ENCODE measurements around the gene PPIF.

The PPIF gene

DNA sequence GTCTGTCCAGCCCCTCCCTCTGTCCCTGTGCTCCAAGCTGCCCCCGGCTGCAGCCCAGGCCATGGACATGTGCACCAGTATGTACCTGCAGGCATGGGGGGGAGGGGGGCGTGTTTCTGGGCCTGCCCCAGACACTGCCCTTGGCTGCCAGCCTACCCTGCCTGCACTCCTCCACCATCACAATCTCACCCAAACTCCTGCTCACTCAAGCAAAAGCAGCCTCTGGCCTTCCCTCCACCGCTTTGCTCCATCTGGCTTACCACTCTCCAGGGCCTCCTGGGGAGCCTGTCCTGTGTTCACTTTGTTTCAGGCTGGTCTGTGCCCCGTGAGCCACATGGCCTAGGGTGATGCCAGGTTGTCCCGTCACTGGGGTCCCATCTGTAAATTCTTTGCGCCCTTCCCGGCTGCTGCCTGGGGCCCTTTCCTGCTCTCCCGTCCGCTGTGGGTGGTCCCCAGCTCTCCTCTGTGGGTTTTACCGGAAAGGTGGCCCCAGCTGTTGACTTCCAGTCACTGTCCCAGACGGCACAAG is 33.3 kb upstream of the PPIF start:
- DNase-seq (ENCODE audit: low read depth in 3 of 3): no peak

DNA sequence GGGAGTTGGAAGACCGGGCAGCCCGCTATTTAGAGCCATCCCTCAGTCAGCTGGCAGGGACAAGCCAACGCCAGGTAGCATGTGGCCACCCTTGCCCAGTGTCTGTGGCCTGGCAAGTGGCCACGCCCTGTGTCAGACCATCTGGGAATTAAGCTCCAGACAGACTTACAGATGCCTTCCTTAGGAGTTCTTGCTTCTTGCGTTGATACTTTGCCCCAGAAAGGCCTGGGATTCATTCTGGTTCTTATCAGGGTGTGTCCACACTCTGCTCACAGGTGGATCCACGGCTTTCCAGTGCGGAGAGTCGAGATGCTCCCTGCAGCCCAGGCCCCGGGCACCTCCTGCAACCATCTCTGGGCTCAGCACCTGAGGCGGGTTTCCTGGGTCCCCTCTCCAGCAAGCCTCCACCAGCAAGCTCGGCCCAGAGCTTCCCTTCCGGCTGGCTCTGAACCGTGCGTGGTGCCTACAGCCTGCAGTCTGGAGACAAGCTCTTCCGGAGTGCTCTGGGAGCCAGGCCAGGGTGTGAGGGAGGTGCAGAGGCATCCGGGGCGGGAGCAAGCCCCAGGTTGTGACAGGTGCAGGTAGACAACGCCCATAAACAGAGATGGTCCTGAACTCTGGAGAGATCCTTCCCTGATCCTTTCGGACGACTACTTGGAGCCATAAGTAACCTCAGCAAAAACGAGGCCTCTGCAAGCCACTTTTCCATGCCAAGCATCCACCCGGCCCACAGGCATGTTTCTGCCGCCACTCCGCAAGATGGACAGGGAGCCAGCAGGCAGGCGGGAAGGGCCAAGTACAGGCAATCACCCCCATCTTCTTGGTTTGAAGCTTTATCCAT is 32.3 kb upstream of the PPIF start:
- no peak for DNase-seq (ENCODE audit: low read depth in 3 of 3)

DNA sequence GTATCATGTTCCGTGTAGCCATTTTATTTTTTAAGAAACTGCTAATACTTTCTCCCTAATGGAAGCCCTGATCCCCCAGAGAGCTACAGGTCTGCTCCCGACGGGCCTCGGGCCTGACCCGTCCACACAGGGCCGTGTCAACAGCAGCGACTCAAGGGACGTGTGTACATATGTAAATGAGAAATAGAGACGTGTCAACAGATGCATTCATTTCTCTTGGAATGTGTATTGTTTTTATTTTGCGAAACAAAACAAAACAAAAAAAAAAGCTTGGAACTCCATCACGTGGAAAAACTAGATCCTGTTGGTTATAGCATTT is 31.7 kb upstream of the PPIF start:
- DNase-seq (ENCODE audit: low read depth in 3 of 3): no peak

DNA sequence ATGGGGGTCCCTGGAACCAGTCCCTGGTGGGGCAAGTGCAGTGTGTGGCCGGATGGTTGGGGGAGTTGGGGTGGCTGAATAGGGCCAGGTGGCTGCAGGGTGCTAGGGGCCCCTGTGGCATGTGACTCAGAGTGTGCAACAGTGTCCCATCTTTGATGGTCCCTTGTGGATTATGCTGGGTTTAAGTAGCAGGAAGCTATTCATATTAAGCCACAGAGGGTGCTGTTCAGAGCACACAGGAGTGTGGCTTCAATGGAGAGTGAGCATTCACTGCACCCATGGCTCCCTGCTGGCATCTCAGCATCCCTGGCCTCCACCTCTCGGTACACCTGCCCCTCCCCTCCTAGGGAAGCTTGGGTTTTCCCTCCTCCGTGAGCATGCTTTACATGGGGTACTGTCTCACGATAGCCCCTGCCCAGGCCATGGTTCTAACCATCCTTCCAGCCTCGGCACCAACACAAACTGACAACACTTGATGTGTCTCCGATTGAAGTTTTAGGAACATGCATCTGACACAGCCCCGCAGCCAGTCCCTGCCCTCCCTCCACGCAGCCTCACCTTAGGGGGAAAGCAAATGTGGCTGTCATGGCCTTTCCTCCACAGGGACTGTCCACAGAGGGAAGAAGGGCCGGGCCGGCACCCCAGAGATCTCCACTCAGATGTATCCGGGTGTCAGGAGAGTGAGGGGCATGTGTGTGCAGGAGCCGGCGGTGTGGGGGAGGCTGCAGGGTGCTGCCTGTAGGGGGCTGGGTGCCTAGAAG is 30.4 kb upstream of the PPIF start:
- no peak for DNase-seq (ENCODE audit: low read depth in 3 of 3)

DNA sequence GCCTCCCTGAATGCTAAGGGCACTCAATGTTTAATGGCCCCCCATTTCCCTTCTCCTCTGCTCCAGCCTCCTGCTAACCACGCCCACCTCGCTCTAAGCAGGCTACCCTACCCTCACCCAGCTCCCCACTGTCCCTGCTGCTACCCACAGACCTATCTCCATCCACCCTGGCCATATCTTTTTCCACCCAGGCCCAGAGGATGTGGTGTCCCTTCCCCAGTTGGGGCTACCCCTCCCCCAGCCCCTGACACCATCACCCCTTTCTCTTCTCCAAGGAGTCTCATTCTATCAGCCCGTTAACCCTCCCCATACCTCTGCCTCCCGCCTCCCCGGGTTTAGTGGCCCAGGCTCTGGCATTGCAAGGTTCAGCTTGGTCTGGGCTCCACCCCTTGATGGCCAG is 28.9 kb upstream of the PPIF start:
- DNase-seq (ENCODE audit: low read depth in 3 of 3): no peak

DNA sequence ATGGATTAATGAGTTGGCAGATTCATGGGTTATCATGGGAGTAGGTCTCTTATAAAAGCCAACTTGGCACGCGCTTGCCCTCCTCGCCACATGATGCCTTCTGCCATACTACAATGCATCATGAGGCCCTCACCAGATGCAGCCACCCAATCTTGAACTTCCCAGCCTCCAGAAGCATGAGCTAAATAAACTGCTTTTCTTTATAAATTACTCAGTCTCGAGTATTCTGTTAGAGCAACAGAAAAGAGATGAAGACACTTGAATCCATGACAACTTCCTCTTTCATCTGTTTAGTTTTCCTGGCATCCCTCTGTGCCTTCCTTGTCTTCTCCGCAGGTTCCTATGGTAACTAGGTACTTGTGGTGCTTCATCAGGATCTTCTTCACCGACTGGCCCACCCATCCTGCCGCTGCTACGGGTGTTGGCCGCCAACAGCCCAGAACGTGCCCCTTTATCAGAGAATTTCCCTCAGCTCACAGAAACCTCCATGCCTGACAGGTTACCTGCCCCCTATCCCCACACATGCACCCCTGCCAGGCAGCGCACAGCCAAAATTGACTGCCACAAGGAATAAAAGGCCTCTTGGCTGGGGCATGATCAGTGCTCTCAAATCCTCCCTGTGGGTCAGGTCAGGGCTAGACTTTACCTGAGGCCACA is 28.0 kb upstream of the PPIF start:
- DNase-seq (ENCODE audit: low read depth in 3 of 3): no peak

DNA sequence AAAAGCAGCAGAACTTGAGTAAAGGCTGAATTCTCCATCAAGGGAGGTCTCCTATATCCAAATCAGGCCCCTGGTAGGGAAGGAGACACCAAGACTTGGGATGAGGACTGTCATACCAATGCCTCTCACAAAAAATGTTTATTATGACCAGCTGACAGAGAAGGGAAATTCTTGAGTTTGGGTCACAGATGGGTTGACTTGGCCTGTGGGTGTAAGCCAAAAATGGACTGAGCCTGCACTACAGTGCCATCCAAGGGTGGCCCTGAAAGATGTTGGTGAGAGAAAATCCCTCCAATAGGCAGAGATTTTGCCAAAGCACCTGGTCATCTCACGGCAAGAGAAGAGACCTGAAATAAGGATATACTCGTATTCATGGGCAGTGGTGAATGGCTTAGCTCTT is 27.0 kb upstream of the PPIF start:
- no peak for DNase-seq (ENCODE audit: low read depth in 3 of 3)

DNA sequence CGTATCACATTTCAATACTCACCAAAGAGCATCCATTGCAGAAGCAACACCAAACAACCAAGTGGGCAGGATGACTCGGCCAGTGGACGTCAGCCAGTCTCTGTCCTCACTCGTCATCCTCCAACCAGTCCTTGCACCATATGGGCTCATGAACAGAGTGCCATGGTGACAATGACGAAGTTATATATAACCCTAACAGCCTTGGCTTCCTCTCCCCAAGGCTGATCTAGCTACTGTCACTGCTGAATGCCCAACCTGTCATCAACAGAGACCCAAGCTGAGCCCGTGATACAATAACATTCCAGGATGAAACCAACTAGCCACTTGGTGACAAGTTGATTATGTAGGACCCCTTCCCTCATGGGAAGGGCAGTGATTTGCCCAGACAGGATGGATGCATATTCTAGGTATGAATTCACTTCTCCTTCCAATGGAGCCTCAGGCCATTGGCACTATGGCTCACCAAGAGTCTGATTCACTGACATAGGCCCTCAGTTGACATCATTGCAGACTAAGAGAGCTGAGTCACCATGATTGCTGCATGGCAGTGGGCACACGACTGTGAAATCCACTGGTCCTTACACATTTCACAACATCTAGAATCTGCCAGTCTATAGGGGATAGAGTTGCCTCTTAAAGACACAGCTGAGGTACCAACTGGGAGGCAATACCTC is 26.3 kb upstream of the PPIF start:
- DNase-seq (ENCODE audit: low read depth in 3 of 3): peak in 1 of 3 experiments; percentile 24

DNA sequence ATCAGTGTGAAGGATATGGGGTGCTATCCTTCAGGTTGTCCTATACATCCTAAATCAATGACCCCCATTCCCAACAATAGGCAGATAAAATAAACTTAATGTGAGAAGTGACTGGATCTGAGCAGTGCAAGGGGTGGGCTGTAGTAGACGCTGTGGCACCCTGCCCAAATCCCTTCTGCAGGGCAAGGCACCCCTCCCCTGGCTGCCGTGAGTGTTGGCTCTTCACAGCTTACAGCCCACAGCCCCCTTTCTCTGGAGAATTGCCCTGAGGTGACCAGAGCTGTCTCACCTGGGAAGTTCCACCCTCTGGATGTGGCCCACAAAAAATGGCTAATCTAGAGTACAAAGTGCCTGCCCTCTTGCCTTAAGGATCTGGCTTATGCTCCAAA is 25.8 kb upstream of the PPIF start:
- DNase-seq (ENCODE audit: low read depth in 3 of 3): no peak

DNA sequence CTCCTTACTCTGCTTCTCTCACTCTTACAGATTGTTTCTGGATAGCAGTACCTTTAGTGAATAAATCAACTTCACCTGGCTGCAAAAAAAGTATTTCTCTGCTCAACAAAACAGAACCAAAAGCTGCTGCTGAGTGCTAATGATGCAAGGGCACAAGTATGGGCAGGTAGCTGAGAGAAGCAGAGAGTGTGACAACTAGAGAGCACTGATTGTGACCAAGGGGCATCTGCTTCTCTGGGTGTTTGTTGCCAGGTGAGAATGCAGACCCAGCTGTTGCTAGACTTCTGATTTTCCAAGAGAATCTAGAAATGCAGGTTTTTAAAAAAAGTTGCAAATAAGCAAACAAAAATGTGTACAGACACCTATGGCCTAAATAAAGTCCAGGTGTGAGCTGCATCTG is 25.3 kb upstream of the PPIF start:
- no peak for DNase-seq (ENCODE audit: low read depth in 3 of 3)

DNA sequence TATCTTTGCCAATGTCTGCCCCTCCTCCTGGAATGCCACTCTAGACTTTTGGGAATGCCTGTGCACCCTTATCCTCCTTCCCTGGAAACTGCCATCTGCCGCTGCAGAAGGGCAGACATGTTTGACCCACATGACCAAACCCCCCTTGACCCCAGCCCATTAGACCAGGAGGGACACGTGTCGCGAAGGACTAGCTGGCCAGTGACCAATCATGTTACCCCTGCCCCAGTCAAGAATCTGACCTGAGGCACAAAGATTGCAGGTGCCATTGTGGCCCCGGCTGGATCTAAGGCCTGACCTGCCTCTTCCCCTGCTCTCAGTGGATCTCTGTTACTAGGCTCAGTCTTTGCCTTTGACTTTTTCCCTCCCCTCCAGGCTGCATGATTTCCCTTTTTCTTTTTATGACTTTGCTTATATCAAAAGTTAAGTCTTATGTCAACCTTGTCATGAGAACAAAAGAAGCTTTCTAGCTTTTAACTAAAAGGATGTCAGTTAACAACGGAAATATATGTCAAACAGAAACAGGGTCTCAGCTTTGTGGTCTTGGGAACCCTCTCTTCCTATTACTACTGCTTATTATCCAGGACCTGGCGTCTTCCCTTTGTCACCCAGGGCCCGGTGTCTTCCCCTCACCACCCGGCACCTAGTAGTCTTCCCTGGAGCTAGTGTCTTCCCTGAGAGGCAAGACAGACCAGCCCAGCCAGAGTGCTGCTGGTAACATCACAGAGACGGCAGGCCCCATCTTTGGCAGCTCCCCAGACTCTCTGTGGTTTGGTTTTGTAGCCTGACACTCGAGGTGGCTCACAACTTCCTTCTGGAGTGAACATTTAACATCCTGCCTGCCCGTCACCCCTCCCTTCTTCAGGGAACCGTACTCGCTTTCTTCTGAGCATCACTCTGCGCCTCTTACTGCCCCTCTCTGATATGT is 24.4 kb upstream of the PPIF start:
- peak; percentile 53 to 78 (median 61) for DNase-seq (ENCODE audit: low read depth in 3 of 3)

DNA sequence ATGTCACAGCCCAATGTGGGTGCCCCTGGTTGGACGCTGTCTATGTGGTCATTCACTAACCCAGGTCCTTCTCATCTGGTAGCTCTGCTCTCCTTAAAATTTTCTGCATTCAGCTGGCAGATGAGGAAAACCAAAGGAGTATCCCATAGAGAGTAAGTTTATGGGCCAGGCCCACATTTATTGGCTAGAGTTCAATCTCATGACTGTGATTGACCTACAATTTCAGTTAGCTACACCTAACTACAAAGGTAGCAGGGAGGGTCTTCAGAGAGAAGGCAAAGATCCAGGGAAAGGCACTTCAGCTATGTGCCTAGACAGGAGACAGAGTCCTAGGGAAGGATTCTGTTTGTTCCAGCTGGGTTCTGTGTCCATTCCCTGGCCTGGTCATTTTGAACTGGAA is 23.7 kb upstream of the PPIF start:
- no peak for DNase-seq (ENCODE audit: low read depth in 3 of 3)

DNA sequence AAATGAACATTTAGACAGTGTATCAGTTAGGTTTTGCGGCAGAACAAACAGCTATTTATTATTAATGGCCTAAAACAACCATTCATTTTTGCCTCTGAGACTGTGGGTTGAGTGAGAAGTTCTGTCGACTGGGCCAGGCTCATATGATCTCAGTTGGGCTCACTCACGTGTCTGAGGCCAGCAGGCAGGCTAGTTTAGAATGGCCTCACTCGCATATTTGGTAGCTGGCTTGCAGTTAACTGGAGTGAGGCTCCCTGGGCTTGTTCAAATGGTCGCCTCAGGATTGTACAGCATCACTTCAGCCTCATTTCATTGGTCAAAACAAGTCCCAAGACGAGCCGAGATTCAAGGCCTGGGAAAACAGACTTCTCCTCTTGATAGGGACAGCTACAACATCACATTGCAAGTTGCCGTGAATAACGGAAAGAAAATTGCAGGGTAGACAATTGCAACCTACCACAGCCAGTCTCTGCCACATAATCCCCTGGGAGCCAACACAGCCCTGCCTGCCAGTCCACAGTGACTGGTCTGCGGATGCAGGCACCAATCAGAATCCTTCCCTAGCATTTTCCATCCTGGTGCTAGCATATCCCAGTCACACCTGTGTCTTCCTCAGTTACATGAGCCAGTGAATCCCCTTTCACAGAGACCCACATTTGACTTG is 23.1 kb upstream of the PPIF start:
- DNase-seq (ENCODE audit: low read depth in 3 of 3): no peak

DNA sequence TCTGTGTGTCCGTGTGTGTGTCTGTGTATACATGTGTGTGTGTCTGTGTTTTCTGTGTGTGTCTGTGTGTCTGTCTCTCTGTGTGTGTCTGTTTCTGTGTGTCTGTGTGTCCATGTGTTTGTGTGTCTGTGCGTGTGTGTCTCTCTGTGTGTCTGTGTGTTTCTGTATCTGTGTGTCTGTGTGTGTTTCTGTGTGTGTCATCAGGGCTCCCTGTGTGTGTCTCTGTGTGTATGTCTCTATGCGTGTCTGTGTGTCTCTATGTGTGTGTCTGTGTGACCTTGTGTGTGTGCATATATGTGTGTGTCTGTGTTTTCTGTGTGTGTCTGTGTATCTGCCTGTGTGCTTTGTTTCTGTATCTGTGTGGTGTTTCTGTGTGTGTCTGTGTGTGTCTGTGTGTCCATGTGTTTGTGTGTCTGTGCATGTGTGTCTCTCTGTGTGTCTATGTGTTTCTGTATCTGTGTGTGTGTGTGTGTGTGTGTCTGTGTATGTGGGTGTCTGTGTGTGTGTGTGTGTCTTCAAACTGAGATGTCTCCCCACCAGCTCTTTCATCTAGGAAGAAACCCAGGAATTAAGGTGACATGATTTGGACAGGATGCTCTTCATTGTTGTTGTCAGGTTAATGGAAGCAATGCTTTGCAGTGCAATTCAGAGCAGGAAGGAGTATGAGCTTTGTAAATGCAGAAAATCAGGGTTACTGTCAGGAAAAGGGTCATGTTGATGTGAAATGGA is 20.7 kb upstream of the PPIF start:
- DNase-seq (ENCODE audit: low read depth in 3 of 3): no peak

DNA sequence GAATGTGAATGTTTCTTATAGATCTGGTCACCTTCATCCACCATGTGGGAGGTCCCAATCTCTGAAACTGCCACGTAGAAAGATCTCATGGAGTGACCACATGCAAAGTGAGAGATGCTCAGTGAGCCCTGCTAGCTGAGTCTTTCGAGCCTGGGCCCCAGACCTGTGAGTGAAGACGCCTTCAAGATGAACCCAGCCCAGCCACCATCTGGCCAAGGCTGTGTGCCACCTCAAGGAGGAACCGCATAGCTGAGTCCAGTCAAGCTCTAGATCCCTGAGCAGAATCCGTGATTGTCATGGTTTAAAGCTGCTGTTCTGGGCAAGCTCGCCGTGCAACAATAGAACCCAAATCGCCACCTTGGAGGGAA is 20.2 kb upstream of the PPIF start:
- DNase-seq (ENCODE audit: low read depth in 3 of 3): no peak

DNA sequence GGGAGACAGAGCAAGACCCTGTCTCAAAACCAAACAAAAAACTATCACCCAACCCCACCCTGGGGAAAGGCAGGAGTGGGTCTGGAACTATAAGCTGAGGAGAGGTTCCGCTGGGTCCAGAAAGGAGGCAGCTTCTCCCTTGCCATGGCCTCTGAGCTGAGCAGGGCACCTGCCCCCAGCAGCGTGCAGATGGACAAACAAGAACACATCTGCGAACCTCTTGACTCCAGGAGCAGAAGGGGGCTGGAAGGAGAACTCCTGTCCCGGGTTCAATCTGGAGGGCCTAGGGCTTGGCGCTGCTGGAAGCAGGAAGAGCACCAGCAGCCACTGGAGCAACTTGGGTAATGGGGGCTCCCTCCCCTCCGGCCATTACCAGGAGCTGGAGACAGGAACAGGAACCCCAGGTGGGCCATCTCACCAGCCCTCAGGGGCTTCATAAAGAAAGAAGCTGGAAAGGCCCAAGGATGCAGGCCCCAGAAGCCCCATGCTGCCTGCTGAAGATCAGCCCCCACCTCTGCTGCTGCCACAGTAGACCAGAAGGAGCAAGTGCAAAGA is 19.0 kb upstream of the PPIF start:
- DNase-seq (ENCODE audit: low read depth in 3 of 3): no peak

DNA sequence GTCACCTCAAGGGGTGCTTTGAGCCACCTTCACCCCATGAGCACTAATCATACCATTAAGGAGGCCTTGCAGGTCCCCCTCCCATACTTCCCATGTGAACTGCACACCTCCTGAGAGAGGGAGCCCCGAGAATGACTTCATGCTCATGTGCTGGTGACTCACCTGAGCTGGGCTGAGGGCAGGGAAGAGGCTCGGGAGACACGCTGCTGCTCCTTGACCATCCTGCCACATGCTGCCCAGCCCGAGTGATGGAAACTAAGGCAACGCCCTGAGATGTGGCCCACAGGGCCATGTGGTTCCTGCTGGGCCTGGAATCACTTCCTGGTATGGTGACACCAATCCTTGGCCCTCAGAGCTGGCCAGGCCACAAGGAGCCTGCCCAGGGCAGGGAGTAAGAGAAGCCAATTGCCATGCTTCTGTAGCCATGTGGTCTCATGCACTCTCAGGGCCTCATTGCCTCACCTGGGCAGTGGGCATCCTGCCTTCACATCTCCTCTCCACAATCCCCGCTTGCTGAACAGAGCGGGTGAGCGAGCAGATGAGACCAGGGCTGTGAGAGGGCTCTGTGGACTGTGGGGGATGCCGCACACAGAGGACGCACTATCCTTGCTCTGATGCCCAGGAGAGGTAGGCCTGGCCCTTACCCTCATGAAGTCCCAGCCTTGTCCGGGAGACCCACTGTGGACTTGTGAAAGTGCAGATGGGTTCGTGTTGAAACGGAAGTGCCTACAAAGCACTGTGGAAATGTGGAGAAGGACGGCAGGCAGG is 18.3 kb upstream of the PPIF start:
- DNase-seq (ENCODE audit: low read depth in 3 of 3): no peak

DNA sequence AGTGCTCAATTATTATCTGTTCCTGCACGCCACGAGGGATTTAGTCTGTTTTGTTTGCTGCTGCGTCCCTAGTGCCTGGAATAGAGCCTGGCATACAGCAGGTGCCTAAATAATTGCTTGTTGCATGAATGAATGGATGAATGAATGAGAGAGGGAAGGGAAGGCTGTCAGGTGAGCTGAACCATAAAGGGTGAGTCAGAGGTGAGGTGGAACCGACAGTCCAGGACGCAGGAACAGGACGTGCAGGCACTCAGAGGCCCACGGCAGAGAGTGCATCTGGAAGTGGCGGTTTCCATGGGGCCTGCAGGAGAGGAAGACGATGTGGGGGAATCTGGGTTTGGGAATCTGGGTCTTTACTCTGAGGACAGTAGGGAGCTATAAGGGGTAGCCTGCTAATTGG is 17.7 kb upstream of the PPIF start:
- DNase-seq (ENCODE audit: low read depth in 3 of 3): no peak

DNA sequence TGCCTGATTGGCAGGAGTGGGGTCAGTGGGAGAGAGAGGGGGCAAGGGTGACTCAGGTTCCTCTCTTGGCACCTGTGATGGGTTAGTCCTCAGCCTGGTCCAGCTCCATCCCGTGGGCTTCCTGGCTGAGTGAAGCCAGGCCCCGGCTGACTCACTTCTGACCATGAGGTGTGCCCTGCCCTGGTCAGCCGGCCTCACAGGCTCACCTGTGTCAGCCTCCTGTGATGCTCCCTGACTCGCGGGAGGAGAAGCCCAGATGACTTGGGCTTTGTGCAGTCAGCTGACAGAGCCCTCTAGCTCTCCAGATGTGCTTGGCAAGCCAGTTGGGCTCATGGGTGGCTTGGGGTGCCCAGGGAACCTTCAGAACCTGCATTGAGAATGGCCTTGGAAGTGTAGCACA is 16.0 kb upstream of the PPIF start:
- peak in 1 of 3 experiments; percentile 21 for DNase-seq (ENCODE audit: low read depth in 3 of 3)

Measured in stimulated activated CD4-positive, alpha-beta T cell treated with anti-CD3 and anti-CD28 coated beads, TNF-alpha, amount 100 ng/mL, for 24 hours (primary cell).